ENCODE results near the gene ANKRD17. TPM values are rescaled to one million over a fixed set of nuclear protein-coding genes. Genes with fewer than 3 reads are reported as not detected.
"Not testable (repeated sequence)": the region's sequence is repeated elsewhere in the genome, so short reads cannot be mapped to it uniquely, and the experiment has no call there.

The ANKRD17 gene
- total RNA-seq, 2 donors from 2014 or later = 63.3 to 65.0 TPM

GRCh38 chr4:73236151-73236550 is 22.4 kb downstream of the ANKRD17 start:
- Histone ChIP-seq H3K4me1 (replicated peaks) (no peaks in the 10 kb centered on the region), H3K36me3 (no peaks in the 10 kb centered on the region), H3K9me3 (no peaks in the 10 kb centered on the region), H3K4me3 (no peak overlapping the region), H3K27ac (no peak overlapping the region), H3K27me3 (replicated peaks; ENCODE audit: insufficient read depth) (no peaks in the 10 kb centered on the region)
- WGBS = 94% methylated on average over 1 of the region's 1 CpG
- DNase-seq (ENCODE audit: low spot score) = no peak
- TF ChIP-seq POLR2A (IDR thresholded peaks at IDR 0.05) = no peak
- intact Hi-C loops (cut with DNase I) = no loop called here

GRCh38 chr4:73234712-73235111 is 23.9 kb downstream of the ANKRD17 start:
- WGBS = 100% methylated on average over 1 of the region's 1 CpG
- TF ChIP-seq POLR2A (IDR thresholded peaks at IDR 0.05) = no peak
- no peak for DNase-seq (ENCODE audit: low spot score)
- Histone ChIP-seq H3K9me3 (no peaks in the 10 kb centered on the region), H3K36me3 (no peaks in the 10 kb centered on the region), H3K4me3 (no peak overlapping the region), H3K27ac (no peak overlapping the region), H3K4me1 (replicated peaks) (no peaks in the 10 kb centered on the region), H3K27me3 (replicated peaks; ENCODE audit: insufficient read depth) (no peaks in the 10 kb centered on the region)
- intact Hi-C loops (cut with DNase I) = no loop called here

GRCh38 chr4:73231518-73232487 is 26.8 kb downstream of the ANKRD17 start:
- 93% methylated on average over 8 of the region's 8 CpGs for WGBS
- intact Hi-C loops (cut with DNase I) = no loop called here

GRCh38 chr4:73230865-73231517 is 27.6 kb downstream of the ANKRD17 start:
- H3K27ac ChIP-seq = no peak overlapping the region
- H3K9me3 ChIP-seq = no peaks in the 10 kb centered on the region
- intact Hi-C loops (cut with DNase I) = no loop called here
- no peaks in the 10 kb centered on the region for H3K27me3 ChIP-seq (replicated peaks; ENCODE audit: insufficient read depth)
- DNase-seq (ENCODE audit: low spot score) = no peak
- WGBS = 94% methylated on average over 3 of the region's 3 CpGs
- H3K4me1 ChIP-seq (replicated peaks) = no peaks in the 10 kb centered on the region
- no peaks in the 10 kb centered on the region for H3K36me3 ChIP-seq
- no peak overlapping the region for H3K4me3 ChIP-seq
- TF ChIP-seq POLR2AphosphoS5 (IDR thresholded peaks at IDR 0.05) (no peak), CTCF (IDR thresholded peaks at IDR 0.05) (no peak), POLR2A (IDR thresholded peaks at IDR 0.05) (no peak)

More at GRCh38 chr4:73231518-73232487, 26.8 kb downstream of the ANKRD17 start:
- Histone ChIP-seq H3K36me3 (no peaks in the 10 kb centered on the region), H3K9me3 (no peaks in the 10 kb centered on the region), H3K27ac (no peak overlapping the region), H3K4me3 (no peak overlapping the region), H3K27me3 (replicated peaks; ENCODE audit: insufficient read depth) (no peaks in the 10 kb centered on the region), H3K4me1 (replicated peaks) (no peaks in the 10 kb centered on the region)
- TF ChIP-seq CTCF (IDR thresholded peaks at IDR 0.05) (no peak), POLR2AphosphoS5 (IDR thresholded peaks at IDR 0.05) (no peak), POLR2A (IDR thresholded peaks at IDR 0.05) (no peak)
- DNase-seq (ENCODE audit: low spot score) = no peak

GRCh38 chr4:73228800-73229199 is 29.8 kb downstream of the ANKRD17 start:
- H3K27ac ChIP-seq; intact Hi-C loops (cut with DNase I); H3K4me1 ChIP-seq (replicated peaks); H3K4me3 ChIP-seq; DNase-seq (ENCODE audit: low spot score); H3K27me3 ChIP-seq (replicated peaks; ENCODE audit: insufficient read depth); H3K9me3 ChIP-seq; H3K36me3 ChIP-seq: not testable (repeated sequence)
- 90% methylated on average over 6 of the region's 6 CpGs for WGBS

- Histone ChIP-seq H3K27me3 (replicated peaks; ENCODE audit: insufficient read depth) (no peaks in the 10 kb centered on the region), H3K4me1 (replicated peaks) (no peaks in the 10 kb centered on the region), H3K36me3 (no peaks in the 10 kb centered on the region), H3K9me3 (no peaks in the 10 kb centered on the region), H3K27ac (no peak overlapping the region), H3K4me3 (no peak overlapping the region)
- intact Hi-C loops (cut with DNase I) = no loop called here
- WGBS = 87% methylated on average over 3 of the region's 3 CpGs
- DNase-seq (ENCODE audit: low spot score) = no peak
- no peak for TF ChIP-seq POLR2A (IDR thresholded peaks at IDR 0.05)
- TF ChIP-seq CTCF (IDR thresholded peaks at IDR 0.05) = no peak
- TF ChIP-seq POLR2AphosphoS5 (IDR thresholded peaks at IDR 0.05) = no peak
These were observed 33.7 kb downstream of the ANKRD17 start for GRCh38 chr4:73224886-73225285.

Measured in prostate gland (tissue), 2 donors.